MM.1S (cell line): ENCODE results near the gene CELA1.

ENCODE experiments used
- DNase-seq: peaks from one replicate; pipeline ENCODE4 v3.0.0-alpha.2; 2015
- H2AFZ ChIP-seq: fragments of 300-600 bp; sonication (generic); 2 replicates; pipeline ENCODE4 v1.6.0; 2016; ENCODE audit warnings: antibody characterized with exemption, low read length
- H3F3A ChIP-seq: fragments of 300-600 bp; sonication (generic); 2 replicates; pipeline ENCODE4 v1.6.1; 2016; ENCODE audit warnings: mild to moderate bottlenecking, antibody characterized with exemption, low read length, moderate library complexity, mixed read lengths; ENCODE audit not compliant: insufficient read depth
- H3K27ac ChIP-seq: fragments of 300-600 bp; sonication (generic); 2 replicates; pipeline ENCODE4 v1.5.1; 2016; ENCODE audit warnings: mild to moderate bottlenecking, low read length
- H3K27me3 ChIP-seq: fragments of 300-600 bp; sonication (generic); replicated peaks from 2 replicates; pipeline ENCODE4 v1.6.0; 2016; ENCODE audit warnings: low read length; ENCODE audit not compliant: insufficient read depth
- H3K36me3 ChIP-seq: fragments of 300-600 bp; sonication (generic); replicated peaks from 2 replicates; pipeline ENCODE4 v1.6.1; 2016; ENCODE audit warnings: mild to moderate bottlenecking, low read length, mixed read lengths; ENCODE audit not compliant: insufficient read depth
- H3K4me1 ChIP-seq: fragments of 300-600 bp; sonication (generic); 2 replicates; pipeline ENCODE4 v1.6.1; 2016; ENCODE audit warnings: low read length, mixed read lengths
- H3K4me2 ChIP-seq: fragments of 300-600 bp; sonication (generic); 2 replicates; pipeline ENCODE4 v1.6.0; 2016; ENCODE audit warnings: low read depth, low read length
- H3K4me3 ChIP-seq: fragments of 300-600 bp; sonication (generic); 2 replicates; pipeline ENCODE4 v1.5.1; 2016; ENCODE audit warnings: low read length, mixed read lengths
- H3K79me2 ChIP-seq: fragments of 300-600 bp; sonication (generic); 2 replicates; pipeline ENCODE4 v1.6.1; 2016; ENCODE audit warnings: mixed run types, low read length, mixed read lengths
- H3K9ac ChIP-seq: fragments of 300-600 bp; sonication (generic); 2 replicates; pipeline ENCODE4 v1.6.1; 2016; ENCODE audit warnings: low read length, mixed read lengths
- H3K9me2 ChIP-seq: fragments of 300-600 bp; sonication (generic); replicated peaks from 2 replicates; pipeline ENCODE4 v1.6.1; 2016; ENCODE audit warnings: mild to moderate bottlenecking, low read length, mixed read lengths; ENCODE audit not compliant: insufficient read depth
- H3K9me3 ChIP-seq: fragments of 300-600 bp; sonication (generic); replicated peaks from 2 replicates; pipeline ENCODE4 v1.6.1; 2016; ENCODE audit warnings: mild to moderate bottlenecking, low read length, mixed read lengths; ENCODE audit not compliant: insufficient read depth
- H4K20me1 ChIP-seq: fragments of 300-600 bp; sonication (generic); 2 replicates; pipeline ENCODE4 v1.6.1; 2016; ENCODE audit warnings: mild to moderate bottlenecking, low read length, moderate library complexity, mixed read lengths; ENCODE audit not compliant: insufficient read depth
- EZH2 ChIP-seq: fragments of 300-600 bp; sonication (generic); optimal IDR thresholded peaks from 2 replicates; pipeline ENCODE3; 2017; ENCODE audit warnings: low read depth, mild to moderate bottlenecking, antibody characterized with exemption, low read length, mixed read lengths
- EZH2phosphoT487 ChIP-seq: fragments of 300-600 bp; sonication (generic); IDR thresholded peaks from 2 replicates; pipeline ENCODE4 v1.6.1; 2018; ENCODE audit warnings: antibody characterized with exemption, low read length
- TF ChIP-seq, protein P1 (sequence below): fragments of 300-600 bp; sonication (generic); IDR thresholded peaks from 2 replicates; pipeline ENCODE4 v1.5.1; 2016; ENCODE audit warnings: antibody characterized with exemption, low read length, mixed read lengths

The CELA1 gene

DNA sequence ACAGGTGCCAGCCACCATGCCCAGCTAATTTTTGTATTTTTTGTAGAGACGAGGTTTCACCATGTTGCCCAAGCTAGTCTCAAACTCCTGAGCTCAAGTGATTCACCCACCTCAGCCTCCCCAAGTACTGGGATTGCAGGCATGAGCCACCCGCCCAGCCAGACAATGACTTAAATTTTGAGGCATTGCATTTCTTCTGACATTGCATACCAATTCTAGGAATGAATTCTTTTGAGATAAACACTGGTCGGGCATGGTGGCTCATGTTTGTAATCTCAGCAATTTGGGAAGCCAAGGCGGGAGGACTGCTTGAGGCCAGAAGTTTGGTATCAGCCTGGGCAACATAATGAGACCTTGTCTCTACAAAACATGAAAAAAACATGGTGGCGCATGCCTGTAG, 2.5 kb upstream of the CELA1 start:
- H3K79me2 ChIP-seq: no peaks in the 10 kb centered on the region
- H3K4me2 ChIP-seq: no peak overlapping the region
- no peaks in the 10 kb centered on the region for H4K20me1 ChIP-seq
- H3K9me3 ChIP-seq: no peaks in the 10 kb centered on the region
- no peaks in the 10 kb centered on the region for H3K9me2 ChIP-seq
- H2AFZ ChIP-seq: no peak overlapping the region
- no peaks in the 10 kb centered on the region for H3K27me3 ChIP-seq
- H3K4me3 ChIP-seq: no peak overlapping the region
- no peak for TF ChIP-seq EZH2phosphoT487
- TF ChIP-seq EZH2: no peak
- TF ChIP-seq, protein P1, sequence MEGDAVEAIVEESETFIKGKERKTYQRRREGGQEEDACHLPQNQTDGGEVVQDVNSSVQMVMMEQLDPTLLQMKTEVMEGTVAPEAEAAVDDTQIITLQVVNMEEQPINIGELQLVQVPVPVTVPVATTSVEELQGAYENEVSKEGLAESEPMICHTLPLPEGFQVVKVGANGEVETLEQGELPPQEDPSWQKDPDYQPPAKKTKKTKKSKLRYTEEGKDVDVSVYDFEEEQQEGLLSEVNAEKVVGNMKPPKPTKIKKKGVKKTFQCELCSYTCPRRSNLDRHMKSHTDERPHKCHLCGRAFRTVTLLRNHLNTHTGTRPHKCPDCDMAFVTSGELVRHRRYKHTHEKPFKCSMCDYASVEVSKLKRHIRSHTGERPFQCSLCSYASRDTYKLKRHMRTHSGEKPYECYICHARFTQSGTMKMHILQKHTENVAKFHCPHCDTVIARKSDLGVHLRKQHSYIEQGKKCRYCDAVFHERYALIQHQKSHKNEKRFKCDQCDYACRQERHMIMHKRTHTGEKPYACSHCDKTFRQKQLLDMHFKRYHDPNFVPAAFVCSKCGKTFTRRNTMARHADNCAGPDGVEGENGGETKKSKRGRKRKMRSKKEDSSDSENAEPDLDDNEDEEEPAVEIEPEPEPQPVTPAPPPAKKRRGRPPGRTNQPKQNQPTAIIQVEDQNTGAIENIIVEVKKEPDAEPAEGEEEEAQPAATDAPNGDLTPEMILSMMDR: no peak
- DNase-seq: no peak
- H3K36me3 ChIP-seq: no peaks in the 10 kb centered on the region
- no peaks in the 10 kb centered on the region for H3K4me1 ChIP-seq
- H3K27ac ChIP-seq: no peak overlapping the region
- no peaks in the 10 kb centered on the region for H3F3A ChIP-seq
- H3K9ac ChIP-seq: no peak overlapping the region

GRCh38 chr12:51348116-51348515, 1.6 kb upstream of the CELA1 start:
- Histone ChIP-seq H3K9me2 (no peaks in the 10 kb centered on the region), H3K79me2 (no peaks in the 10 kb centered on the region), H2AFZ (no peak overlapping the region), H3K4me3 (no peak overlapping the region), H3K27me3 (no peaks in the 10 kb centered on the region), H3K27ac (no peak overlapping the region), H3F3A (no peaks in the 10 kb centered on the region), H3K36me3 (no peaks in the 10 kb centered on the region), H3K4me2 (no peak overlapping the region), H3K9ac (no peak overlapping the region), H4K20me1 (no peaks in the 10 kb centered on the region), H3K9me3 (no peaks in the 10 kb centered on the region), H3K4me1 (no peaks in the 10 kb centered on the region)
- no peak for DNase-seq
- TF ChIP-seq, protein P1: no peak
- TF ChIP-seq EZH2phosphoT487: no peak
- TF ChIP-seq EZH2: no peak

GRCh38 chr12:51345681-51346080, 798 bp downstream of the CELA1 start:
- Histone ChIP-seq H3K79me2 (no peaks in the 10 kb centered on the region), H3K9me2 (no peaks in the 10 kb centered on the region), H4K20me1 (no peaks in the 10 kb centered on the region), H3K27me3 (no peaks in the 10 kb centered on the region), H3K9ac (no peak overlapping the region), H3K9me3 (no peaks in the 10 kb centered on the region), H3K4me3 (no peak overlapping the region), H2AFZ (no peak overlapping the region), H3K36me3 (no peaks in the 10 kb centered on the region), H3F3A (no peaks in the 10 kb centered on the region), H3K4me1 (peaks cover 4% of the 10 kb centered on the region; the same call in 1 of the 2 replicates), H3K27ac (no peak overlapping the region), H3K4me2 (no peak overlapping the region)
- no peak for TF ChIP-seq EZH2phosphoT487
- TF ChIP-seq, protein P1: no peak
- TF ChIP-seq EZH2: no peak
- no peak for DNase-seq

DNA sequence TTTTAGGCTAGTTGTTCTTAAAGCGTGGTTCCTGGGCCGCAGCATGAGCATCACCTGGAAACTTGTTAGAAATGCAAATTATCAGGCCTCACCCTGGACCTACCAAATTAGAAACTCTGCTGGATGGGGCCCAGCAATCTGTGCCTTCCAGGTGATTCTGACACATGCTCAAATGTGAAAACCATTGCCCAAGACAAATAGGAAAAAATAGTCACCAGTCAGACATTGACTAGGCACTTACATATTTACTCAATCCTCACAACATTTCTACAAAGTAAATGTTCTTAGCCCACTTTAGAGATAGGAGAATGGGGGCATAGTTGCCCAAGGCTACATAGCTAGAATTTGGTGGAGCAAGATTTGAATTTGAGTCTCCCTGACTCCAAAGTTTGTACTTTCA, 3.3 kb downstream of the CELA1 start:
- H4K20me1 ChIP-seq: no peaks in the 10 kb centered on the region
- no peak for TF ChIP-seq EZH2phosphoT487
- TF ChIP-seq, protein P1: no peak
- no peak for TF ChIP-seq EZH2
- H3K36me3 ChIP-seq: no peaks in the 10 kb centered on the region
- no peaks in the 10 kb centered on the region for H3K9me3 ChIP-seq
- no peaks in the 10 kb centered on the region for H3F3A ChIP-seq
- H3K4me3 ChIP-seq: no peak overlapping the region
- no peaks in the 10 kb centered on the region for H3K9me2 ChIP-seq
- peaks cover 4% of the 10 kb centered on the region; the same call in 1 of the 2 replicates for H3K4me1 ChIP-seq
- H2AFZ ChIP-seq: no peak overlapping the region
- H3K27me3 ChIP-seq: no peaks in the 10 kb centered on the region
- no peak for DNase-seq
- H3K4me2 ChIP-seq: no peak overlapping the region
- H3K79me2 ChIP-seq: no peaks in the 10 kb centered on the region
- H3K9ac ChIP-seq: no peak overlapping the region
- no peak overlapping the region for H3K27ac ChIP-seq
